K562 (cell line): ENCODE results near the gene TNIK. TPM values are rescaled to one million over a fixed set of nuclear protein-coding genes. Genes with fewer than 3 reads are reported as not detected.

Experiments used
- ATAC-seq: fragments of 200-7000 bp; cut with Tn5 transposase; 3 replicates; pipeline ENCODE4 v1.9.1; 2020; ENCODE audit warnings: moderate library complexity
- BruUV-seq: library from RNA; stranded (reverse); fragments of 400-500 nt; replicated peaks from 2 replicates; lab custom pipeline; 2021; lab: Mats Ljungman, UMichigan
- CTCF ChIA-PET: fragments of 300-600 bp; formaldehyde crosslinking; extraction: SDS; loops from one replicate; lab custom pipeline; 2021; ENCODE audit warnings: low intra/inter-chr PET ratio; lab: Yijun Ruan, JAX
- POLR2A ChIA-PET: fragments of 300-600, 350-650 bp; sonication (Branson Sonifier 250); formaldehyde crosslinking; extraction: SDS; loops from one replicate; lab custom pipeline; 2021; ENCODE audit warnings: antibody characterized with exemption, inconsistent platforms; lab: Yijun Ruan, JAX
- DNase-seq, 4 experiments: peaks; one replicate each; pipeline versions ENCODE4 v3.0.0 to v3.0.0-alpha.2; 2011 to 2018; ENCODE audit warnings: low spot score in 3 of 4, mixed read lengths in 3 of 4; ENCODE audit errors: extremely low read depth in 1 of 4
- FAIRE-seq: peaks from 2 replicates; lab custom pipeline; 2011; peaks lifted over from hg19 to GRCh38; lab: Jason Lieb, UNC
- H2AFZ ChIP-seq: 2 replicates; pipeline ENCODE4 v1.6.0; 2011; ENCODE audit warnings: low read depth, low read length, control low read depth, inconsistent platforms
- H3K27ac ChIP-seq: fragments of 200-600 bp; 3 replicates; pipeline ENCODE4 v1.8.0; 2011; ENCODE audit warnings: low read depth, mild to moderate bottlenecking, control low read depth, inconsistent platforms, low read length, moderate library complexity, mixed read lengths; ENCODE audit errors: extremely low read depth
- H3K27me3 ChIP-seq, 2 experiments: fragments of 300-600 bp in 1 of 2; 2 replicates in 1 of 2; 3 replicates in 1 of 2; pipeline versions ENCODE4 v1.6.0 to v1.8.0; 2011; ENCODE audit warnings: inconsistent platforms in 2 of 2, low read length in 2 of 2, mild to moderate bottlenecking in 1 of 2, mixed read lengths in 1 of 2, moderate library complexity in 1 of 2; ENCODE audit not compliant: control insufficient read depth in 2 of 2, insufficient read depth in 2 of 2
- H3K36me3 ChIP-seq: fragments of 300-600 bp; 3 replicates; pipeline ENCODE4 v1.8.0; 2011; ENCODE audit warnings: mild to moderate bottlenecking, low read length, inconsistent platforms; ENCODE audit not compliant: control insufficient read depth, insufficient read depth
- H3K4me1 ChIP-seq, 2 experiments: fragments of 200-600 bp in 1 of 2; replicated peaks in 1 of 2; 2 replicates in 1 of 2; 3 replicates in 1 of 2; pipeline versions ENCODE4 v1.5.1 to v1.8.0; 2011; ENCODE audit warnings: inconsistent platforms in 2 of 2, low read length in 2 of 2, mild to moderate bottlenecking in 1 of 2, mixed read lengths in 1 of 2, moderate library complexity in 1 of 2; ENCODE audit not compliant: control insufficient read depth in 2 of 2, insufficient read depth in 2 of 2
- H3K4me2 ChIP-seq: 2 replicates; pipeline ENCODE4 v1.6.1; 2011; ENCODE audit warnings: low read length, control low read depth, inconsistent platforms, mixed read lengths; ENCODE audit not compliant: insufficient read depth
- H3K4me3 ChIP-seq: fragments of 200-600 bp; sonication (generic), shearing (Covaris generic); 2 replicates; pipeline ENCODE4 v1.5.1; 2016; ENCODE audit warnings: control low read depth, inconsistent platforms
- H3K79me2 ChIP-seq: fragments of 200-600 bp; 3 replicates; pipeline ENCODE4 v1.8.0; 2011; ENCODE audit warnings: low read length, inconsistent platforms; ENCODE audit not compliant: control insufficient read depth, insufficient read depth
- H3K9ac ChIP-seq, 2 experiments: 2 replicates each; pipeline versions ENCODE4 v1.6.0 to v1.6.1; 2011; ENCODE audit warnings: low read depth in 2 of 2, low read length in 2 of 2, control low read depth in 1 of 2, inconsistent platforms in 1 of 2, mild to moderate bottlenecking in 1 of 2, mixed read lengths in 1 of 2; ENCODE audit not compliant: insufficient read depth in 1 of 2
- H3K9me1 ChIP-seq: one replicate; pipeline ENCODE4 v1.6.0; 2011; ENCODE audit warnings: inconsistent platforms, mild to moderate bottlenecking, low read length, moderate library complexity; ENCODE audit not compliant: control insufficient read depth, insufficient read depth
- H3K9me3 ChIP-seq: replicated peaks from 2 replicates; pipeline ENCODE4 v1.5.1; 2011; ENCODE audit warnings: low read depth, low read length, inconsistent platforms; ENCODE audit not compliant: control insufficient read depth, insufficient read depth
- H4K20me1 ChIP-seq: replicated peaks from 2 replicates; pipeline ENCODE4 v1.6.1; 2011; ENCODE audit warnings: low read length, inconsistent platforms, mixed read lengths; ENCODE audit not compliant: control insufficient read depth, insufficient read depth
- CBX1 ChIP-seq: sonication (generic); IDR thresholded peaks from 2 replicates; pipeline ENCODE4 v1.6.1; 2016; ENCODE audit warnings: antibody characterized with exemption, low read depth, mild to moderate bottlenecking
- CHD2 ChIP-seq: IDR thresholded peaks from 2 replicates; pipeline ENCODE4 v1.6.1; 2011; ENCODE audit warnings: low read depth, low read length
- PHF21A ChIP-seq: fragments of 450-650 bp; IDR thresholded peaks from 2 replicates; pipeline ENCODE4 v1.6.1; 2017; ENCODE audit warnings: low read depth, borderline replicate concordance
- SMAD4 ChIP-seq: fragments of 250-450 bp; sonication (Bioruptor Pico); conservative IDR thresholded peaks from 2 replicates; pipeline ENCODE4 v1.8.0; 2021; ENCODE audit warnings: inconsistent platforms, mild to moderate bottlenecking, moderate library complexity
- SMARCA5 ChIP-seq: fragments of 450-650 bp; IDR thresholded peaks from 2 replicates; pipeline ENCODE4 v1.6.1; 2016
- SOX6 ChIP-seq: fragments of 450-650 bp; IDR thresholded peaks from 2 replicates; pipeline ENCODE4 v1.6.1; 2014; ENCODE audit warnings: mild to moderate bottlenecking
- TBP ChIP-seq: optimal IDR thresholded peaks from 2 replicates; pipeline ENCODE3; 2011; ENCODE audit warnings: low read depth, low read length, improper control_type of control experiment
- THRAP3 ChIP-seq: fragments of 450-650 bp; IDR thresholded peaks from 2 replicates; pipeline ENCODE4 v1.6.1; 2016; ENCODE audit warnings: mild to moderate bottlenecking, inconsistent platforms, borderline replicate concordance
- ZBTB7A ChIP-seq: IDR thresholded peaks from 2 replicates; pipeline ENCODE4 v1.6.1; 2011; ENCODE audit warnings: low read depth, mild to moderate bottlenecking, low read length, moderate library complexity, borderline replicate concordance; ENCODE audit not compliant: control insufficient read depth
- ZNF12 ChIP-seq: sonication (generic); formaldehyde crosslinking; IDR thresholded peaks from 2 replicates; pipeline ENCODE4 v1.4.0; 2020; ENCODE audit warnings: mild to moderate bottlenecking, missing genetic modification reagents
- ZNF217 ChIP-seq: sonication (generic); formaldehyde crosslinking; IDR thresholded peaks from 2 replicates; pipeline ENCODE4 v1.8.0; 2022; ENCODE audit warnings: mild to moderate bottlenecking, missing genetic modification reagents
- WGBS: fragments of 100-300 bp; shearing (Covaris generic); methylation state at CpG from one replicate; pipeline ENCODE4 v1.1.6; 2016; ENCODE audit warnings: low coverage, mixed read lengths; ENCODE audit not compliant: insufficient coverage; ENCODE audit errors: missing lambda C conversion rate; 5-methylcytosine and 5-hydroxymethylcytosine counted together
- in situ Hi-C: fragments of 300-500 bp; cut with MboI; formaldehyde crosslinking; loops from 4 replicates; pipeline ENCODE4 v1.15.0; 2018; ENCODE audit warnings: inconsistent platforms, mixed read lengths
- intact Hi-C: fragments of 100-400 bp; cut with micrococcal nuclease; formaldehyde crosslinking; loops from 2 replicates; pipeline ENCODE4 v1.14.2; 2022
- polyA plus RNA-seq, 8 experiments: library from polyadenylated mRNA; depleted of rRNA in 4 of 8; stranded (reverse) in 5 of 8; unstranded in 3 of 8; fragments of >200 nt; fragmentation: Nextera tagmentation in 2 of 8; fragmentation: Illumina TruSeq in 1 of 8; extraction: Ambion mirVana in 2 of 8; extraction: Trizol in 1 of 8; gene quantifications; 2 replicates each; pipeline versions ENCODE4 v1.2.1 to v1.2.3, GENCODE V29; 2011 to 2014; ENCODE audit warnings: inconsistent platforms in 1 of 8, missing spikeins in 1 of 8
- total RNA-seq, 7 experiments: library from RNA; depleted of rRNA in 6 of 7; stranded (reverse); fragments of >200 nt in 6 of 7; fragmentation: Illumina TruSeq in 2 of 7; extraction: Trizol in 2 of 7; gene quantifications; 2 replicates each; pipeline versions ENCODE4 v1.2.1 to v1.2.3, GENCODE V29; 2011 to 2021; ENCODE audit warnings: low replicate concordance in 1 of 7
- TF ChIP-seq, protein P1 (sequence below): fragments of 250-450 bp; sonication (Bioruptor Pico); IDR thresholded peaks from 2 replicates; pipeline ENCODE4 v1.4.0; 2020; ENCODE audit warnings: mild to moderate bottlenecking
- TF ChIP-seq, protein P2 (sequence below): sonication (generic); formaldehyde crosslinking; IDR thresholded peaks from 2 replicates; pipeline ENCODE4 v1.8.0; 2022; ENCODE audit warnings: missing genetic modification reagents, mild to moderate bottlenecking, borderline replicate concordance

The TNIK gene
- total and polyA plus RNA-seq, 9 of the 15 experiments (the other 6 are each of a cell fraction or from before 2014, with no cell fraction given) = 6.6 to 39.0 (median 24.7) TPM

DNA sequence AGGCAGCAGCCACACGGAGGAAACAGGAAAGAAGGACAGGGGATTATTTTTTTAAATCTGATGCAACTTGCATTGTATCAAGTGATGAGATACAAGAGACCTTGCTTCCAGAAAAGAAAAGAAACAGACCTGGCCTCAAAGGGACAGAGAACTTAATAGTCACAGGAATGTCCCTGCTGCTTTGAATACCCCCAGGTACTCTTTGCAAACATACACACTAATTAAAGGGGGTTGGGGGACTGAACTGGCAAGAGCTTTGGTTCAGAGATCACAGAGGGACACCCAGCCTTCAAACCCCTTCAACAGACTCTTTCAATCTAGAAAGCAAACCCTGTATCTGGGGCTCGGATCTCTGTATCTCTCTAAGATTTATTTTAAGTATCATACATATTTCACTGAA is 18.0 kb downstream of the TNIK start:
- Histone ChIP-seq H2AFZ (no peak overlapping the region), H3K27me3 (no peaks in the 10 kb centered on the region), H3K27ac (no peak overlapping the region), H3K9me3 (no peaks in the 10 kb centered on the region), H3K9ac (no peak overlapping the region), H3K36me3 (no peaks in the 10 kb centered on the region; the same call in 2 of the 3 replicates), H3K4me3 (no peak overlapping the region), H3K4me2 (no peak overlapping the region), H3K9me1 (no peaks in the 10 kb centered on the region), H3K79me2 (peaks cover 72% of the 10 kb centered on the region), H3K4me1 (peaks cover 13 to 54% of the 10 kb centered on the region in 2 experiments; a peak in 4 of 5 replicates), H4K20me1 (0 out of 2 replicates have a peak, but pooled peaks cover 1% of the 10 kb centered on the region)
- POLR2A ChIA-PET = interaction anchor here (1.9 kb wide), 1 partner anchor 13 kb away, joined by 5 read pairs; no protein-coding TSS in a partner anchor
- CTCF ChIA-PET = no interaction called here
- FAIRE-seq (no peak), ATAC-seq (no peak), DNase-seq (no peak)
- intact Hi-C loops = no loop called here
- BruUV-seq = no TSS peak
- TF ChIP-seq ZBTB7A (no peak), SMAD4 (CRISPR knock-in tag) (no peak), ZNF12 (CRISPR knock-in tag) (no peak), CBX1 (no peak), SMARCA5 (no peak), CHD2 (no peak), TBP (no peak), SOX6 (no peak), PHF21A (no peak), ZNF217 (CRISPR knock-in tag) (no peak), THRAP3 (no peak)
- TF ChIP-seq, protein P1, sequence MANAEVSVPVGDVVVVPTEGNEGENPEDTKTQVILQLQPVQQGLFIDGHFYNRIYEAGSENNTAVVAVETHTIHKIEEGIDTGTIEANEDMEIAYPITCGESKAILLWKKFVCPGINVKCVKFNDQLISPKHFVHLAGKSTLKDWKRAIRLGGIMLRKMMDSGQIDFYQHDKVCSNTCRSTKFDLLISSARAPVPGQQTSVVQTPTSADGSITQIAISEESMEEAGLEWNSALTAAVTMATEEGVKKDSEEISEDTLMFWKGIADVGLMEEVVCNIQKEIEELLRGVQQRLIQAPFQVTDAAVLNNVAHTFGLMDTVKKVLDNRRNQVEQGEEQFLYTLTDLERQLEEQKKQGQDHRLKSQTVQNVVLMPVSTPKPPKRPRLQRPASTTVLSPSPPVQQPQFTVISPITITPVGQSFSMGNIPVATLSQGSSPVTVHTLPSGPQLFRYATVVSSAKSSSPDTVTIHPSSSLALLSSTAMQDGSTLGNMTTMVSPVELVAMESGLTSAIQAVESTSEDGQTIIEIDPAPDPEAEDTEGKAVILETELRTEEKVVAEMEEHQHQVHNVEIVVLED = no peak
- TF ChIP-seq, protein P2, sequence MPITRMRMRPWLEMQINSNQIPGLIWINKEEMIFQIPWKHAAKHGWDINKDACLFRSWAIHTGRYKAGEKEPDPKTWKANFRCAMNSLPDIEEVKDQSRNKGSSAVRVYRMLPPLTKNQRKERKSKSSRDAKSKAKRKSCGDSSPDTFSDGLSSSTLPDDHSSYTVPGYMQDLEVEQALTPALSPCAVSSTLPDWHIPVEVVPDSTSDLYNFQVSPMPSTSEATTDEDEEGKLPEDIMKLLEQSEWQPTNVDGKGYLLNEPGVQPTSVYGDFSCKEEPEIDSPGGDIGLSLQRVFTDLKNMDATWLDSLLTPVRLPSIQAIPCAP (CRISPR knock-in tag) = no peak
- 62% methylated on average over 2 of the region's 2 CpGs for WGBS
- in situ Hi-C loops = loop anchor here (10.0 kb wide), 1 partner anchor 247 kb away; no protein-coding TSS in a partner anchor
